Tibial nerve (tissue), 4 donors: ENCODE data around the gene ERI2. TPM values are rescaled to one million over a fixed set of nuclear protein-coding genes. Genes with fewer than 3 reads are reported as not detected.

Source experiments
- DNase-seq, 2 donors: peaks; one replicate each; pipeline ENCODE4 v3.0.0-alpha.2; 2019; ENCODE audit warnings: low spot score in 2 of 2
- H3K27ac ChIP-seq, 4 donors: fragments of 200-600 bp; sonication (generic) in 3 of 4; one replicate each; pipeline ENCODE4 v1.5.1; 2017 to 2019; ENCODE audit warnings: mild to moderate bottlenecking in 1 of 4
- H3K27me3 ChIP-seq, 2 donors: fragments of 200-600 bp; sonication (generic) in 1 of 2; one replicate each; pipeline versions ENCODE4 v1.5.1 to v1.6.0; 2017 to 2019
- H3K36me3 ChIP-seq, 3 donors: fragments of 200-600 bp; sonication (generic); one replicate each; pipeline ENCODE4 v1.5.1; 2018 to 2019
- H3K4me1 ChIP-seq, 4 donors: fragments of 200-600 bp; sonication (generic) in 3 of 4; one replicate each; pipeline ENCODE4 v1.5.1; 2017 to 2019
- H3K4me3 ChIP-seq, 4 donors: fragments of 200-600 bp; sonication (generic) in 3 of 4; one replicate each; pipeline ENCODE4 v1.5.1; 2017 to 2019; ENCODE audit warnings: mild to moderate bottlenecking in 1 of 4, moderate library complexity in 1 of 4
- H3K9me3 ChIP-seq, 4 donors: fragments of 200-600 bp; sonication (generic) in 3 of 4; one replicate each; pipeline ENCODE4 v1.5.1; 2017 to 2019
- CTCF ChIP-seq, 5 experiments: fragments of 200-600 bp in 3 of 5; fragments of 450-650 bp in 2 of 5; sonication (generic) in 3 of 5; IDR thresholded peaks; one replicate each; pipeline ENCODE4 v1.5.1; 2016 to 2019; ENCODE audit warnings: antibody characterized with exemption in 5 of 5, mild to moderate bottlenecking in 3 of 5, moderate library complexity in 2 of 5
- EP300 ChIP-seq, 2 donors: sonication (generic); formaldehyde crosslinking; IDR thresholded peaks; one replicate each; pipeline ENCODE4 v1.6.1; 2017; ENCODE audit warnings: antibody characterized with exemption in 2 of 2, mild to moderate bottlenecking in 1 of 2
- POLR2A ChIP-seq, 2 donors: fragments of 450-650 bp; IDR thresholded peaks; one replicate each; pipeline ENCODE4 v1.6.1; 2017; ENCODE audit warnings: antibody characterized with exemption in 2 of 2, mild to moderate bottlenecking in 2 of 2, moderate library complexity in 2 of 2
- WGBS, 2 donors: methylation state at CpG; one replicate each; pipeline ENCODE4 v1.1.5; 2018; 5-methylcytosine and 5-hydroxymethylcytosine counted together
- total RNA-seq, 4 donors: library from RNA; depleted of rRNA; stranded (reverse); fragments of >200 nt; gene quantifications; one replicate each; pipeline ENCODE4 v1.1.0, GENCODE V29; 2016

ERI2 gene
- total RNA-seq, 4 donors from 2014 or later: 7.8 to 29.7 (median 19.0) TPM

DNA sequence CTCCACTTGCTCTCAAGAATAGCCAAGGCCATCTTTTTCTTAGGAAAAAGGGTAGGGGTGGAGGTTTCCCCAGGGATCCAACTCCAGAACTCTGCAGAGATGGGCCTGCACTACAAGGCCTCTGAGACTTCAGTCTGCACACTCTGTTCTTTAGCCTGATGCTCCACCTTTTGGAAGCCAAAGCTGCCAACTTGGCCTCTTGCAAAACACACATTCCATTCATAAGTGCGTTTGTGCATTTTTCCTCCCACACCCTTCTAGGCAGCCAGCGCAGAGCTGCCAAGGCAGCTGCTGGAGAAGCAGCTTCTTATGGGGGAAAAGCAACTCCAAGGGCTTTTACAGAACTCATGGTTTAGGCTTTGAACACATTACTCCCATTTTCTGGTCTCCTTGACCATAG, 45.3 kb upstream of the ERI2 start:
- TF ChIP-seq EP300 (IDR thresholded peaks at IDR 0.05) (peak; percentile 87 to 99), CTCF (IDR thresholded peaks at IDR 0.05) (peak in 1 of 5 experiments; percentile 24), POLR2A (IDR thresholded peaks at IDR 0.05) (peak; percentile 37 to 59)
- H3K9me3 ChIP-seq: no peaks in the 10 kb centered on the region
- no peak overlapping the region for H3K4me3 ChIP-seq
- peak; percentile 72 to 82 for DNase-seq
- peak overlapping the region; percentile 70 to 94 (median 86) for H3K27ac ChIP-seq
- H3K27me3 ChIP-seq: no peaks in the 10 kb centered on the region
- H3K36me3 ChIP-seq: peaks cover 0 to 17% (median 0%) of the 10 kb centered on the region in 3 donors
- peaks cover 0 to 64% (median 37%) of the 10 kb centered on the region in 4 donors for H3K4me1 ChIP-seq
- 7 to 14% methylated on average over 2 of the region's 2 CpGs for WGBS, 2 donors

DNA sequence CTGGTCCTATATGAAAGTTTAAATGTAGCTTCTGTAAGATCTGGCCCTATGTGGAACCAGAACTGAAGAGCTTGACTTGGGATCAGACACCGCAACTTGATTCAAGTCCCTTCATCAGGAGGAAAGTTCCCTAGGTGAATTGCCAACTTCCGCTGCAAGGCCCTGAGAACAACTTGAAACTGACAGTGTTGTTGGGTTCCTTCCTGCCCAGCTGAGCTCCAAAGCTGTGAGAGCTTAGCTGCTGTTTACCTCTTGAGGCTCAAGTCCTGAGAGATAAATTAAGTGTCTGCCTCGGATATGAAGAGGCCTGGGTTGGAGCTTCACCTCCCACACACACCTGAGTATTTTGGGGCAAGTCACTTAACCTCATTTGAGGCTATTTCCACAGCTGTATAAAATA, 44.7 kb upstream of the ERI2 start:
- peak overlapping the region; percentile 70 to 94 (median 86) for H3K27ac ChIP-seq

GRCh38 chr16:20849589-20850390, 43.5 kb upstream of the ERI2 start:
- no peaks in the 10 kb centered on the region for H3K9me3 ChIP-seq
- WGBS, 2 donors: 42 to 45% methylated on average over 6 of the region's 6 CpGs
- peaks cover 0 to 1% (median 0%) of the 10 kb centered on the region in 3 donors for H3K36me3 ChIP-seq
- peak; percentile 92 to 97 (median 94) for TF ChIP-seq CTCF (IDR thresholded peaks at IDR 0.05)
- TF ChIP-seq POLR2A (IDR thresholded peaks at IDR 0.05): no peak
- TF ChIP-seq EP300 (IDR thresholded peaks at IDR 0.05): peak in 1 of 2 donors; percentile 48
- H3K4me1 ChIP-seq: peaks cover 0 to 55% (median 35%) of the 10 kb centered on the region in 4 donors
- peak overlapping the region in 3 of 4 donors; percentile 70 to 94 (median 89) for H3K27ac ChIP-seq
- no peak overlapping the region for H3K4me3 ChIP-seq
- no peaks in the 10 kb centered on the region for H3K27me3 ChIP-seq
- DNase-seq: peak; percentile 85 to 97

More for the DNA sequence above, 44.7 kb upstream of the ERI2 start:
- peaks cover 0 to 11% (median 0%) of the 10 kb centered on the region in 3 donors for H3K36me3 ChIP-seq
- H3K4me3 ChIP-seq: no peak overlapping the region
- WGBS, 2 donors: 60 to 71% methylated on average over 3 of the region's 3 CpGs
- H3K4me1 ChIP-seq: peaks cover 0 to 61% (median 35%) of the 10 kb centered on the region in 4 donors
- no peak for DNase-seq
- no peaks in the 10 kb centered on the region for H3K9me3 ChIP-seq
- H3K27me3 ChIP-seq: no peaks in the 10 kb centered on the region
- TF ChIP-seq CTCF (IDR thresholded peaks at IDR 0.05) (no peak), EP300 (IDR thresholded peaks at IDR 0.05) (no peak), POLR2A (IDR thresholded peaks at IDR 0.05) (no peak)

- Histone ChIP-seq H3K4me1 (peaks cover 0 to 36% (median 22%) of the 10 kb centered on the region in 4 donors), H3K27ac (no peak overlapping the region), H3K9me3 (no peaks in the 10 kb centered on the region), H3K36me3 (no peaks in the 10 kb centered on the region), H3K27me3 (no peaks in the 10 kb centered on the region), H3K4me3 (no peak overlapping the region)
- no peak for TF ChIP-seq POLR2A (IDR thresholded peaks at IDR 0.05)
- no peak for TF ChIP-seq CTCF (IDR thresholded peaks at IDR 0.05)
- no peak for TF ChIP-seq EP300 (IDR thresholded peaks at IDR 0.05)
- no peak for DNase-seq
- WGBS, 2 donors: 65 to 76% methylated on average over 2 of the region's 2 CpGs
Measured at GRCh38 chr16:20847550-20847949, 41.3 kb upstream of the ERI2 start.

- no peak for DNase-seq
- H3K36me3 ChIP-seq: no peaks in the 10 kb centered on the region
- TF ChIP-seq POLR2A (IDR thresholded peaks at IDR 0.05) (no peak), CTCF (IDR thresholded peaks at IDR 0.05) (no peak)
- no peak overlapping the region for H3K4me3 ChIP-seq
- no peak overlapping the region for H3K27ac ChIP-seq
- H3K9me3 ChIP-seq: no peaks in the 10 kb centered on the region
- peaks cover 0 to 26% (median 16%) of the 10 kb centered on the region in 4 donors for H3K4me1 ChIP-seq
- H3K27me3 ChIP-seq: no peaks in the 10 kb centered on the region
Measured at GRCh38 chr16:20846551-20846950, 40.3 kb upstream of the ERI2 start.
